Neural progenitor cell (in vitro differentiated cells): Measurements from ENCODE around the gene SMPD4. TPM values are rescaled to one million over a fixed set of nuclear protein-coding genes. Genes with fewer than 3 reads are reported as not detected.
"Not testable (repeated sequence)": the region's sequence is repeated elsewhere in the genome, so short reads cannot be mapped to it uniquely, and the experiment has no call there.

Source experiments
- DNase-seq: peaks from one replicate; pipeline ENCODE4 v3.0.0-alpha.2; 2016; ENCODE audit warnings: low spot score
- H2AFZ ChIP-seq: fragments of 200-600 bp; sonication (generic); replicated peaks from 2 replicates; pipeline ENCODE4 v1.6.1; 2016; ENCODE audit warnings: antibody characterized with exemption
- H3F3A ChIP-seq: fragments of 200-600 bp; sonication (generic); 2 replicates; pipeline ENCODE4 v1.6.1; 2016; ENCODE audit warnings: antibody characterized with exemption, low read depth
- H3K27ac ChIP-seq: fragments of 200-600 bp; sonication (generic); 2 replicates; pipeline ENCODE4 v1.5.1; 2016; ENCODE audit warnings: mild to moderate bottlenecking
- H3K27me3 ChIP-seq: fragments of 200-600 bp; sonication (generic); 2 replicates; pipeline ENCODE4 v1.6.1; 2016; ENCODE audit warnings: mild to moderate bottlenecking, moderate library complexity
- H3K36me3 ChIP-seq: fragments of 200-600 bp; sonication (generic); 2 replicates; pipeline ENCODE4 v1.5.1; 2016
- H3K4me1 ChIP-seq: fragments of 200-600 bp; sonication (generic); 2 replicates; pipeline ENCODE4 v1.6.1; 2016; ENCODE audit warnings: mixed run types
- H3K4me2 ChIP-seq: fragments of 200-600 bp; sonication (generic); 2 replicates; pipeline ENCODE4 v1.6.1; 2016
- H3K4me3 ChIP-seq: fragments of 200-600 bp; sonication (generic); 2 replicates; pipeline ENCODE4 v1.5.1; 2016
- H3K79me2 ChIP-seq: fragments of 200-600 bp; sonication (generic); 2 replicates; pipeline ENCODE4 v1.6.1; 2016; ENCODE audit warnings: low read depth
- H3K9ac ChIP-seq: fragments of 200-600 bp; sonication (generic); 2 replicates; pipeline ENCODE4 v1.6.1; 2016
- H3K9me3 ChIP-seq: fragments of 200-600 bp; sonication (generic); 2 replicates; pipeline ENCODE4 v1.5.1; 2016; ENCODE audit warnings: low read depth
- H4K20me1 ChIP-seq: fragments of 200-600 bp; sonication (generic); 2 replicates; pipeline ENCODE4 v1.6.1; 2016; ENCODE audit warnings: low read depth
- H3K27ac Mint-ChIP-seq: 3 replicates; pipeline ENCODE4 v1.8.0; 2021; ENCODE audit warnings: mixed read lengths
- H3K27me3 Mint-ChIP-seq: 2 replicates; pipeline ENCODE4 v1.8.0; 2022; ENCODE audit warnings: low read depth, mild to moderate bottlenecking, inconsistent platforms, moderate library complexity, mixed read lengths; ENCODE audit not compliant: insufficient read depth
- H3K36me3 Mint-ChIP-seq: 3 replicates; pipeline ENCODE4 v1.8.0; 2021; ENCODE audit warnings: mixed read lengths
- H3K4me1 Mint-ChIP-seq: 3 replicates; pipeline ENCODE4 v1.8.0; 2021; ENCODE audit warnings: mixed read lengths
- H3K4me3 Mint-ChIP-seq: 3 replicates; pipeline ENCODE4 v1.8.0; 2021; ENCODE audit warnings: mild to moderate bottlenecking, moderate library complexity, mixed read lengths
- H3K9me3 Mint-ChIP-seq: 3 replicates; pipeline ENCODE4 v1.8.0; 2020; ENCODE audit warnings: mixed read lengths
- EZH2 ChIP-seq: fragments of 200-600 bp; sonication (generic); IDR thresholded peaks from 2 replicates; pipeline ENCODE4 v1.6.1; 2017; ENCODE audit warnings: antibody characterized with exemption, mild to moderate bottlenecking, moderate library complexity
- EZH2phosphoT487 ChIP-seq: fragments of 200-600 bp; sonication (generic); IDR thresholded peaks from 2 replicates; pipeline ENCODE4 v1.6.1; 2017; ENCODE audit warnings: antibody characterized with exemption
- total RNA-seq: library from RNA; depleted of rRNA; stranded (reverse); fragments of >200 nt; gene quantifications from 2 replicates; pipeline ENCODE4 v1.2.3, GENCODE V29; 2015; ENCODE audit warnings: low replicate concordance
- TF ChIP-seq, protein P1 (sequence below): fragments of 200-600 bp; sonication (generic); IDR thresholded peaks from 2 replicates; pipeline ENCODE4 v1.5.1; 2017; ENCODE audit warnings: antibody characterized with exemption, mild to moderate bottlenecking

Gene SMPD4
- total RNA-seq, 1 donor from 2014 or later: 23.6 TPM

DNA sequence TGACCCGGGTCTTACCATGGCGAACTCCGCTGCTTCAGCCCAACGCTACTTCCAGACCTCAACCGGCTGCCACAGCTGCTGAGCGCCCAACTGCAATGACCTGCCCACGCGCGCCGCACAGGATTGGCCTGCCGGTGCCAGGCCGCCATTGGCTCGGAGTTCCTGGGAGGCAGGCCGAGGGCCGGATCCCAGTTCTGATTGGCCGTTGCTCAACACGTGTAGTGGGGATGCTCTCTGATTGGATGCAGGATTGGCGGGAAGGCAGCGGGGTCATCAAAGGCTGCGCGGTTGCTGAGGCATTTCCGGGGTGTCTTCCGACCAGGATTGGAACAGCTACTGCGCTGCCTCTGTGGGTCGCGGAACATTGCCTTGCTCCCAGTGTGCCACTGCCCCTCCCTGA lies 16.9 kb upstream of the SMPD4 start, which contains the start of gene TUBA3E:
Gene TUBA3E (minus strand): TSS at position 97 of the 400 bp plus-strand sequence. CDS start 79 bp downstream, at position 18.
- no peak within 1 kb of the TSS for H3K4me2 ChIP-seq
- no peak within 1 kb of the TSS for H3K27ac ChIP-seq
- H3K4me1 Mint-ChIP-seq: peaks cover 2% of the 10 kb centered on the region
- no peaks in the 10 kb centered on the region for H3K79me2 ChIP-seq
- no peaks in the 10 kb centered on the region for H3K9me3 ChIP-seq
- H3K4me3 Mint-ChIP-seq: peak within 1 kb of the TSS; percentile 35
- H3K4me1 ChIP-seq: no peaks in the 10 kb centered on the region
- H3K36me3 ChIP-seq: no peaks in the 10 kb centered on the region
- H3K9me3 Mint-ChIP-seq: no peaks in the 10 kb centered on the region
- no peaks in the 10 kb centered on the region for H4K20me1 ChIP-seq
- no peaks in the 10 kb centered on the region for H3K36me3 Mint-ChIP-seq
- no peaks in the 10 kb centered on the region for H3K27me3 ChIP-seq
- H3K27me3 Mint-ChIP-seq: peaks cover 4% of the 10 kb centered on the region
- no peak within 1 kb of the TSS for H3K9ac ChIP-seq
- no peak within 1 kb of the TSS for H3K27ac Mint-ChIP-seq
- no peak within 1 kb of the TSS for H3K4me3 ChIP-seq
- no peak for DNase-seq
- H2AFZ ChIP-seq: no peak within 1 kb of the TSS
- TF ChIP-seq, protein P1, sequence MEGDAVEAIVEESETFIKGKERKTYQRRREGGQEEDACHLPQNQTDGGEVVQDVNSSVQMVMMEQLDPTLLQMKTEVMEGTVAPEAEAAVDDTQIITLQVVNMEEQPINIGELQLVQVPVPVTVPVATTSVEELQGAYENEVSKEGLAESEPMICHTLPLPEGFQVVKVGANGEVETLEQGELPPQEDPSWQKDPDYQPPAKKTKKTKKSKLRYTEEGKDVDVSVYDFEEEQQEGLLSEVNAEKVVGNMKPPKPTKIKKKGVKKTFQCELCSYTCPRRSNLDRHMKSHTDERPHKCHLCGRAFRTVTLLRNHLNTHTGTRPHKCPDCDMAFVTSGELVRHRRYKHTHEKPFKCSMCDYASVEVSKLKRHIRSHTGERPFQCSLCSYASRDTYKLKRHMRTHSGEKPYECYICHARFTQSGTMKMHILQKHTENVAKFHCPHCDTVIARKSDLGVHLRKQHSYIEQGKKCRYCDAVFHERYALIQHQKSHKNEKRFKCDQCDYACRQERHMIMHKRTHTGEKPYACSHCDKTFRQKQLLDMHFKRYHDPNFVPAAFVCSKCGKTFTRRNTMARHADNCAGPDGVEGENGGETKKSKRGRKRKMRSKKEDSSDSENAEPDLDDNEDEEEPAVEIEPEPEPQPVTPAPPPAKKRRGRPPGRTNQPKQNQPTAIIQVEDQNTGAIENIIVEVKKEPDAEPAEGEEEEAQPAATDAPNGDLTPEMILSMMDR: no peak
- no peak for TF ChIP-seq EZH2
- no peak for TF ChIP-seq EZH2phosphoT487
- no peaks in the 10 kb centered on the region for H3F3A ChIP-seq

DNA sequence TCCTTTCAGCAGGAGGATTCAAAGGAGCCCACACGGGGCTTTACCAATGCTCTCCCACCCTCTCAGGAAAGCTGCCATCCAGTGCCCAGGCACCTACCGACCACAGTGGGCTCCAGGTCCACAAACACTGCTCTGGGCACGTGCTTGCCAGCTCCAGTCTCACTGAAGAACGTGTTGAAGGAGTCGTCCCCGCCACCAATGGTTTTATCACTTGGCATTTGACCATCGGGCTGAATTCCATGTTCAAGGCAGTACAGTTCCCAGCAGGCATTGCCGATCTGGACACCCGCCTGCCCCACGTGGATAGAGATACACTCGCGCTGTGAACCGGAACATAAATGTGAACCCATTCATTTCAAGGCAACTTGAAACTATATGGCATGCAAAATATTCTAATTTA lies 14.7 kb upstream of the SMPD4 start:
- H3K36me3 ChIP-seq, H3K9me3 ChIP-seq, H3F3A ChIP-seq, H3K27ac Mint-ChIP-seq, H3K9me3 Mint-ChIP-seq, H3K79me2 ChIP-seq, H4K20me1 ChIP-seq, H3K4me3 ChIP-seq, H3K4me1 ChIP-seq, H2AFZ ChIP-seq, H3K27me3 ChIP-seq, H3K27ac ChIP-seq, H3K36me3 Mint-ChIP-seq, H3K4me3 Mint-ChIP-seq, H3K4me2 ChIP-seq, DNase-seq, H3K4me1 Mint-ChIP-seq, H3K9ac ChIP-seq, H3K27me3 Mint-ChIP-seq: not testable (repeated sequence)

DNA sequence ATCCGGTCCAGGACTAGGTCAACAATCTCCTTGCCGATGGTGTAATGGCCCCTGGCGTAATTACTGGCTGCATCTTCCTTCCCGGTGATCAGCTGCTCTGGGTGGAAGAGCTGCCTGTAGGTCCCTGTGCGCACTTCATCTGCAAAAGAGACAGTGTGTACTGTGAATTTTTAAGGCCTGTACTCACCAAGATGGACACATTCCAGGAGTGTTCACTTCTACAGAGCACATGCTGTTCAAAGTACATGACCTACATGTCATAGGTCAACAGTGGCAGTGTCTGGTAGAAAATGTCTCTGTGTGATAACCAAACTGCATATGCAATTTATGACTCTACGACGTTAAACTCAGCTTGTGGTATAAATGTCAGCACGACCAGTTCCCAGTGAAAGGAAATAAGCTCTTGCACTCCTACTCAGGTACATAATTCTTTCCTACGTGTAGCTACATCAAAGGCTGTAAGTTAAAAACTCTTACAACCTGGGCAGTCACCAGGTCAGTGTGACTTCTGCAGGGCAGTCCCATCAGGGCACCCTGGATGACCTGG lies 13.8 kb upstream of the SMPD4 start:
- H3K36me3 ChIP-seq, H3K4me1 Mint-ChIP-seq, H3K27me3 ChIP-seq, H3K9me3 Mint-ChIP-seq, H3F3A ChIP-seq, H3K27me3 Mint-ChIP-seq, H3K9ac ChIP-seq, H3K36me3 Mint-ChIP-seq, H3K27ac ChIP-seq, H3K4me3 ChIP-seq, H3K4me2 ChIP-seq, H3K9me3 ChIP-seq, H3K79me2 ChIP-seq, H3K4me3 Mint-ChIP-seq, H3K4me1 ChIP-seq, DNase-seq, H2AFZ ChIP-seq, H4K20me1 ChIP-seq, H3K27ac Mint-ChIP-seq: not testable (repeated sequence)

DNA sequence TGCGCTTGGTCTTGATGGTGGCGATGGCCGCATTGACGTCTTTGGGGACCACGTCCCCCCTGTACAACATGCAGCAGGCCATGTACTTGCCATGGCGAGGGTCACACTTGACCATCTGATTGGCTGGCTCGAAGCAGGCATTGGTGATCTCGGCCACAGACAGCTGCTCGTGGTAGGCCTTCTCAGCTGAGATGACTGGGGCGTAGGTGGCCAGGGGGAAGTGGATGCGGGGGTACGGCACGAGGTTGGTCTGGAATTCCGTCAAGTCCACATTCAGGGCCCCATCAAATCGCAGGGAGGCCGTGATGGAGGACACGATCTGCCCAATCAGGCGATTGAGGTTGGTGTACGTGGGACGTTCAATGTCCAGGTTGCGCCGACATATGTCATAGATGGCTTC lies 12.4 kb upstream of the SMPD4 start:
- not testable (repeated sequence) for H3K4me1 ChIP-seq, H3K27ac ChIP-seq, H3K36me3 ChIP-seq, H3K4me3 ChIP-seq, H3K9me3 ChIP-seq, H3K4me2 ChIP-seq, H3K27me3 Mint-ChIP-seq, H3K27ac Mint-ChIP-seq, H3K4me3 Mint-ChIP-seq, DNase-seq, H2AFZ ChIP-seq, H4K20me1 ChIP-seq, H3K36me3 Mint-ChIP-seq, H3K9ac ChIP-seq, H3F3A ChIP-seq, H3K9me3 Mint-ChIP-seq, H3K79me2 ChIP-seq, H3K4me1 Mint-ChIP-seq, H3K27me3 ChIP-seq

DNA sequence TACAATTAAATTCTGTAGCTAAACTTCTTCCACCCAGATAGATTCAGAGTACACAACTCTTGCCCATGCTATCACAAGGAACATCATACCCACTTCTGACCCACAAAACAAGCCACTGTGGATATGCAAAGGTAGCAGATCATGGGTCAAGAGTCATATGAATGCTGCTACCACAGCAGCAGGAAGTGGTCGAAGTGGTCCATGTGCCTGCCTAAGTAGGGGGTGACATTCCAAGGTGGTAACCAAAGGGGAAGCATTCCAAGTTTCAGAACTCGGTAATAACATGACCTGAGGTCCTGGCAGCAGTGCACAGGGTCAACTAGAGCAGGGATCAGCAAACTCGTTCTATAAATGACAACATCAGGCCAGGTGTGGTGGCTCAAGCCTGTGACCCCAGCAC lies 11.0 kb upstream of the SMPD4 start:
- DNase-seq, H3K27ac ChIP-seq, H3K27ac Mint-ChIP-seq, H3K4me1 ChIP-seq, H3K9ac ChIP-seq, H3K4me3 ChIP-seq, H3K9me3 Mint-ChIP-seq, H3K36me3 Mint-ChIP-seq, H3F3A ChIP-seq, H3K9me3 ChIP-seq, H3K27me3 Mint-ChIP-seq, H3K36me3 ChIP-seq, H3K4me2 ChIP-seq, H3K4me1 Mint-ChIP-seq, H3K79me2 ChIP-seq, H2AFZ ChIP-seq, H3K4me3 Mint-ChIP-seq, H4K20me1 ChIP-seq, H3K27me3 ChIP-seq: not testable (repeated sequence)

DNA sequence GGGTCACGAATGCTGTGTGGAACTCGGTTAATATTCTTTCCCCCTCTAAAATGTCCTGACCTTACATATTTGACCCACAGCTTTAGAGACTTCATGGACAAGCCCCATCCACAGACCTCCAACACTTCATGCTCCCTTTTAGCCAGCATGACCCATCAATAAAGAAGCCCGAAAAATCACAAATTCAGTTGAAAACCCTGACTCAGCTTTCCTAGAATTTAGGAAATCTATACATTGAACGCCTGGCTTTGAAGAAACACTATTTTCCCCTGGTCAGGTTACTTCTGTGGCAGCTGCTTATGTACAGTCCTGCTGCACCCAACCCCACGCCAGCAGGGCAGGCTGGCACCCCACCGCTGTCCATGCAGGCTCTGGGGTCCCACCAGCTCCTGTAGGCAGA lies 9.9 kb upstream of the SMPD4 start:
- not testable (repeated sequence) for H3K4me3 ChIP-seq, H3K9ac ChIP-seq, H3K4me1 Mint-ChIP-seq, H3K27me3 Mint-ChIP-seq, H3K9me3 Mint-ChIP-seq, H3K79me2 ChIP-seq, H3K27me3 ChIP-seq, H3K36me3 Mint-ChIP-seq, H3K27ac Mint-ChIP-seq, H3K4me3 Mint-ChIP-seq, H3F3A ChIP-seq, H3K4me2 ChIP-seq, H3K9me3 ChIP-seq, H3K36me3 ChIP-seq, DNase-seq, H3K4me1 ChIP-seq, H4K20me1 ChIP-seq, H2AFZ ChIP-seq, H3K27ac ChIP-seq
